HepG2 (cell line): ENCODE measurements around the gene ZP2. TPM values are rescaled to one million over a fixed set of nuclear protein-coding genes. Genes with fewer than 3 reads are reported as not detected.

ENCODE experiments used
- AKNA ChIP-seq: sonication (generic); formaldehyde crosslinking; IDR thresholded peaks from 2 replicates; pipeline ENCODE4 v1.4.0; 2020; ENCODE audit warnings: missing genetic modification reagents, borderline replicate concordance
- ATAD3A ChIP-seq: sonication (generic); formaldehyde crosslinking; IDR thresholded peaks from 2 replicates; pipeline ENCODE4 v1.4.0; 2020; ENCODE audit warnings: missing genetic modification reagents
- BATF2 ChIP-seq: sonication (generic); formaldehyde crosslinking; IDR thresholded peaks from 2 replicates; pipeline ENCODE4 v1.8.0; 2022; ENCODE audit warnings: mild to moderate bottlenecking, missing genetic modification reagents, moderate library complexity
- ETV5 ChIP-seq: IDR thresholded peaks from 2 replicates; pipeline ENCODE4 v1.6.1; 2018; ENCODE audit warnings: missing biosample characterization, missing genetic modification reagents, inconsistent platforms, borderline replicate concordance
- LCORL ChIP-seq, 2 experiments: fragments of 450-650 bp in 1 of 2; sonication (generic) in 1 of 2; formaldehyde crosslinking in 1 of 2; IDR thresholded peaks; 2 replicates each; pipeline versions ENCODE4 v1.5.0 to v1.6.1; 2017 to 2020; ENCODE audit warnings: antibody characterized with exemption in 1 of 2, missing genetic modification reagents in 1 of 2
- MTA3 ChIP-seq: sonication (generic); formaldehyde crosslinking; IDR thresholded peaks from 2 replicates; pipeline ENCODE4 v1.4.0; 2020; ENCODE audit warnings: missing genetic modification reagents
- RFXANK ChIP-seq: IDR thresholded peaks from 2 replicates; pipeline ENCODE4 v1.6.1; 2016
- TFAP4 ChIP-seq: sonication (generic); IDR thresholded peaks from 2 replicates; pipeline ENCODE4 v1.6.1; 2016; ENCODE audit warnings: low read depth, borderline replicate concordance
- THYN1 ChIP-seq: sonication (generic); formaldehyde crosslinking; IDR thresholded peaks from 2 replicates; pipeline ENCODE4 v1.8.1; 2023; ENCODE audit warnings: low read depth, mild to moderate bottlenecking, moderate library complexity, missing genetic modification reagents, borderline replicate concordance
- U2AF1 ChIP-seq: fragments of 200-400 bp; formaldehyde crosslinking; optimal IDR thresholded peaks from 2 replicates; pipeline ENCODE3; 2017; ENCODE audit warnings: mild to moderate bottlenecking, low read depth, low read length
- ZBTB7A ChIP-seq: sonication (generic); formaldehyde crosslinking; IDR thresholded peaks from 2 replicates; pipeline ENCODE4 v1.8.0; 2022; ENCODE audit warnings: mild to moderate bottlenecking, missing genetic modification reagents
- ZEB1 ChIP-seq: IDR thresholded peaks from 2 replicates; pipeline ENCODE4 v1.6.1; 2012; ENCODE audit warnings: mild to moderate bottlenecking, low read depth, inconsistent platforms; ENCODE audit not compliant: insufficient replicate concordance
- ZFP62 ChIP-seq: sonication (generic); formaldehyde crosslinking; IDR thresholded peaks from 2 replicates; pipeline ENCODE4 v1.4.0; 2020; ENCODE audit warnings: missing genetic modification reagents
- ZNF326 ChIP-seq: sonication (generic); formaldehyde crosslinking; IDR thresholded peaks from 2 replicates; pipeline ENCODE4 v1.4.0; 2020; ENCODE audit warnings: missing genetic modification reagents, borderline replicate concordance
- ZNF331 ChIP-seq: sonication (generic); formaldehyde crosslinking; IDR thresholded peaks from 2 replicates; pipeline ENCODE4 v1.4.0; 2020; ENCODE audit warnings: missing genetic modification reagents
- ZNF547 ChIP-seq: sonication (generic); formaldehyde crosslinking; IDR thresholded peaks from 2 replicates; pipeline ENCODE4 v1.5.1; 2020; ENCODE audit warnings: mild to moderate bottlenecking, missing genetic modification reagents
- ZNF580 ChIP-seq: IDR thresholded peaks from 2 replicates; pipeline ENCODE4 v1.6.1; 2016; ENCODE audit warnings: low read depth, borderline replicate concordance
- ZNF678 ChIP-seq: sonication (generic); formaldehyde crosslinking; IDR thresholded peaks from 2 replicates; pipeline ENCODE4 v1.4.0; 2020; ENCODE audit warnings: mild to moderate bottlenecking, missing genetic modification reagents
- polyA plus RNA-seq, 8 experiments: library from polyadenylated mRNA; depleted of rRNA in 3 of 8; stranded (reverse) in 7 of 8; unstranded in 1 of 8; fragments of >200 nt; fragmentation: Illumina TruSeq in 4 of 8; extraction: Trizol in 4 of 8; gene quantifications; 2 replicates each; pipeline versions ENCODE4 v1.2.1 to v1.2.3, GENCODE V29; 2011 to 2016; ENCODE audit warnings: low read depth in 4 of 8, missing spikeins in 1 of 8, mixed read lengths in 1 of 8; ENCODE audit not compliant: insufficient read depth in 1 of 8
- total RNA-seq, 5 experiments: library from RNA; depleted of rRNA; stranded (reverse); fragments of >200 nt; fragmentation: Illumina TruSeq; extraction: Trizol; gene quantifications; 2 replicates each; pipeline ENCODE4 v1.2.3, GENCODE V29; 2016; ENCODE audit warnings: low read depth in 1 of 5
- TF ChIP-seq, protein P1 (sequence below): sonication (generic); formaldehyde crosslinking; IDR thresholded peaks from 2 replicates; pipeline ENCODE4 v1.5.1; 2020; ENCODE audit warnings: missing genetic modification reagents, mild to moderate bottlenecking, borderline replicate concordance
- TF ChIP-seq, protein P2 (sequence below): sonication (generic); formaldehyde crosslinking; conservative IDR thresholded peaks from 2 replicates; pipeline ENCODE4 v1.8.0; 2022; ENCODE audit warnings: missing genetic modification reagents

Gene ZP2
- total and polyA plus RNA-seq, 2 of the 13 experiments (the other 11 are each of a cell fraction or from before 2014, with no cell fraction given): not detected

DNA sequence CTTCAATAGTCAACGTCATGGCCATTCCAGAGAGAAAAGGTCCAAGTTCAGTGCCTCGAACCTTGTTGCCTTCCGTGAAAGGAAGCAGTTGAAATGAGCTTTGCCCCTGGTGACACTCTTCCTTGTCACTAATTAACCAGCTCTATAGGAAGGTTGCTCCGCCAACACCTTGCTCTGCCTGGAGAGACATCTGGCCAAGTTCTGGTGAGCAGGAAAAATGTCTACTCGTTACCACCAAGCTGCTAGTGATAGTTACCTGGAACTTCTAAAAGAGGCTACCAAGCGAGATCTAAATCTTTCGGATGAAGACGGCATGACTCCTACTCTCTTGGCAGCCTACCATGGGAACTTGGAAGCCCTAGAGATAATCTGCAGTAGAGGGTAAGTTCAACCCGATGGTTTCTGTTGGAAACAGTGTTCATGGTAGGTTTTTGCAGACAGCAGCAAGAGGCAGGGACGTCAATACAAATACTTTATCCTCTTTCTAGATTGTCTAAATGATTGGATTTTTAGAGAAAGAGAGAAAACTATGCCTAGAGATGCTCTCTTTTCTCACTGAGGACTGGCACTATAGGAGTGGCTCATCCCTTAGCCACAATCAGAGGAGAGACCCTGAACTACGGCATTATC lies 22.3 kb upstream of the ZP2 start, which contains the start of gene ANKS4B (continued):
- TF ChIP-seq AKNA (CRISPR knock-in tag): no peak
- TF ChIP-seq MTA3 (CRISPR knock-in tag): no peak
- TF ChIP-seq, protein P1, sequence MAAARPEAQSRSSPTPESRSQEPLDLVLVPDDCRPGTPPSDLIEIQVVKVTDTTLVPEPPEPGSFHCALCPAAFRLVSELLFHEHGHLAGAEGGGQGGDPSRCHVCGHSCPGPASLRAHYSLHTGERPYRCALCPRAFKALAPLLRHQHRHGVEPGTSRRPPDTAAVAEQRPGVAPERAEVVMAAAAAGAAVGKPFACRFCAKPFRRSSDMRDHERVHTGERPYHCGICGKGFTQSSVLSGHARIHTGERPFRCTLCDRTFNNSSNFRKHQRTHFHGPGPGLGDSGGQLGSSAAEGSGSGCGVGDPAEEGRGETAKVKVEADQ: peak; percentile 30; the same call in 1 of the 2 replicates
- TF ChIP-seq ATAD3A: no peak
- peak; percentile 78; the same call in 1 of the 2 replicates for TF ChIP-seq RFXANK
- no peak for TF ChIP-seq BATF2 (CRISPR knock-in tag)
- TF ChIP-seq ZBTB7A (CRISPR knock-in tag): no peak
- TF ChIP-seq, protein P2, sequence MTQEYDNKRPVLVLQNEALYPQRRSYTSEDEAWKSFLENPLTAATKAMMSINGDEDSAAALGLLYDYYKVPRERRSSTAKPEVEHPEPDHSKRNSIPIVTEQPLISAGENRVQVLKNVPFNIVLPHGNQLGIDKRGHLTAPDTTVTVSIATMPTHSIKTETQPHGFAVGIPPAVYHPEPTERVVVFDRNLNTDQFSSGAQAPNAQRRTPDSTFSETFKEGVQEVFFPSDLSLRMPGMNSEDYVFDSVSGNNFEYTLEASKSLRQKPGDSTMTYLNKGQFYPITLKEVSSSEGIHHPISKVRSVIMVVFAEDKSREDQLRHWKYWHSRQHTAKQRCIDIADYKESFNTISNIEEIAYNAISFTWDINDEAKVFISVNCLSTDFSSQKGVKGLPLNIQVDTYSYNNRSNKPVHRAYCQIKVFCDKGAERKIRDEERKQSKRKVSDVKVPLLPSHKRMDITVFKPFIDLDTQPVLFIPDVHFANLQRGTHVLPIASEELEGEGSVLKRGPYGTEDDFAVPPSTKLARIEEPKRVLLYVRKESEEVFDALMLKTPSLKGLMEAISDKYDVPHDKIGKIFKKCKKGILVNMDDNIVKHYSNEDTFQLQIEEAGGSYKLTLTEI (CRISPR knock-in tag): no peak
- TF ChIP-seq THYN1: 0 out of 2 replicates have a peak, but pooled peaks have one; percentile 67
- no peak for TF ChIP-seq ZEB1
- peak; percentile 72; the same call in 1 of the 2 replicates for TF ChIP-seq ZNF547 (CRISPR knock-in tag)
- TF ChIP-seq ZNF326: no peak
- TF ChIP-seq U2AF1: no peak
- no peak for TF ChIP-seq LCORL (IDR thresholded peaks at IDR 0.05)
- peak; percentile 35; the same call in 1 of the 2 replicates for TF ChIP-seq LCORL (CRISPR knock-in tag; IDR thresholded peaks at IDR 0.05)
- no peak for TF ChIP-seq ZFP62 (CRISPR knock-in tag)
- peak; percentile 60; the same call in 1 of the 2 replicates for TF ChIP-seq ZNF678
- peak; percentile 62; the same call in 1 of the 2 replicates for TF ChIP-seq TFAP4
- peak; percentile 98 for TF ChIP-seq ZNF331 (CRISPR knock-in tag)
- peak; percentile 95; the same call in 1 of the 2 replicates for TF ChIP-seq ZNF580 (CRISPR knock-in tag)
- TF ChIP-seq ETV5 (CRISPR knock-in tag): peak; percentile 94
